ENCODE data around the gene CEP164.

DNA sequence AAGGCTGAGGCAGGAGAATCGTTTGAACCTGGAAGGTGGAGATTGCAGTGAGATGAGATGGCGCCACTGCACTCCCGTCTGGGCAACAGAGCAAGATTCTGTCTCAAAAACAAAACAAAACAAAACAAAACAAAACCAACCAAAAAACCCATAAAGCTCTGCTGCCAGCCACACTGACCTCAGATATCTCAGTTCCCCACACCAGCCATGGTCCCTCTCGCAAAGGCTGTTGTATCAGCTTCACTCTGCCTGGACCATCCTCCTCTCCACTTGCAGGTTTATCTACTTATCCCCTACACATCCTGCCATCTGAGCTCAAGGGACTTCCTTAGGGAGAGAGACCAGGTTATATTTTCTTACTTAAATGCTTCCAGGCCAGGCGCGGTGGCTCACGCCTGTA is 25.4 kb upstream of the CEP164 start:
- TF ChIP-seq CTCF (IDR thresholded peaks at IDR 0.05), result no peak
- no peak for TF ChIP-seq EP300 (IDR thresholded peaks at IDR 0.05)
- no peak for TF ChIP-seq POLR2AphosphoS5 (IDR thresholded peaks at IDR 0.05)
